BLaER1 treated with 17β-estradiol and CSF1 and Interleukin-3, amounts not matched to agents 10 nM and 100 nM (cell line): Measurements from ENCODE around the gene WIPF2.

Experiments
- H3K27ac ChIP-seq, 11 experiments: shearing (Covaris generic); formaldehyde crosslinking; 2 replicates each; pipeline ENCODE4 v1.8.1; 2022
- H3K27me3 ChIP-seq, 11 experiments: shearing (Covaris generic); formaldehyde crosslinking; 2 replicates each; pipeline ENCODE4 v1.8.1; 2022
- H3K36me3 ChIP-seq, 11 experiments: shearing (Covaris generic); formaldehyde crosslinking; 2 replicates each; pipeline ENCODE4 v1.8.1; 2022
- H3K4me1 ChIP-seq, 10 experiments: shearing (Covaris generic); formaldehyde crosslinking; 2 replicates each; pipeline ENCODE4 v1.8.1; 2022
- H3K4me2 ChIP-seq, 11 experiments: shearing (Covaris generic); formaldehyde crosslinking; 2 replicates each; pipeline ENCODE4 v1.8.1; 2022
- H3K4me3 ChIP-seq, 10 experiments: shearing (Covaris generic); formaldehyde crosslinking; 2 replicates each; pipeline ENCODE4 v1.8.1; 2022
- H3K9ac ChIP-seq, 11 experiments: shearing (Covaris generic); formaldehyde crosslinking; 2 replicates each; pipeline ENCODE4 v1.8.1; 2022
- H3K9me3 ChIP-seq, 11 experiments: shearing (Covaris generic); formaldehyde crosslinking; replicated peaks in 1 of 11; 2 replicates each; pipeline ENCODE4 v1.8.1; 2022
- H4K20me1 ChIP-seq, 11 experiments: shearing (Covaris generic); formaldehyde crosslinking; 2 replicates each; pipeline ENCODE4 v1.8.1; 2022
- Cebpa-rat ChIP-seq, 11 experiments: shearing (Covaris generic); IDR thresholded peaks; 2 replicates each; pipeline ENCODE4 v1.8.1; 2022

The WIPF2 gene

GRCh38 chr17:40218740-40219593 lies at the start of gene WIPF2:
TSS of gene WIPF2 (plus strand) at chr17:40219304. CDS start at chr17:40256460, 37,156 bp downstream.
- peaks cover 0 to 9% (median 3%) of the 10 kb centered on the region in 11 experiments; a peak in 8 of 22 replicates for H4K20me1 ChIP-seq
- no peaks in the 10 kb centered on the region for H3K9me3 ChIP-seq
- TF ChIP-seq Cebpa-rat (IDR thresholded peaks at IDR 0.05), result no peak
- peak within 1 kb of the TSS; percentile 72 to 90 (median 82) for H3K9ac ChIP-seq
- no peaks in the 10 kb centered on the region for H3K27me3 ChIP-seq
- peaks cover 0 to 9% (median 3%) of the 10 kb centered on the region in 11 experiments; a peak in 4 of 22 replicates for H3K36me3 ChIP-seq
- H3K4me2 ChIP-seq, result peak within 1 kb of the TSS; percentile 84 to 97 (median 91)
- H3K4me3 ChIP-seq, result peak within 1 kb of the TSS; percentile 67 to 78 (median 76)
- peak within 1 kb of the TSS; percentile 70 to 94 (median 76) for H3K27ac ChIP-seq
- peaks cover 9 to 27% (median 16%) of the 10 kb centered on the region in 10 experiments; a peak in 19 of 20 replicates for H3K4me1 ChIP-seq

- Histone ChIP-seq H4K20me1 (peaks cover 0 to 52% (median 26%) of the 10 kb centered on the region in 11 experiments; a peak in 17 of 22 replicates), H3K27ac (no peak overlapping the region), H3K36me3 (peaks cover 91 to 100% (median 100%) of the 10 kb centered on the region in 11 experiments), H3K4me2 (no peak overlapping the region), H3K27me3 (no peaks in the 10 kb centered on the region), H3K9me3 (no peaks in the 10 kb centered on the region), H3K9ac (peak overlapping the region in 2 of 11 experiments; percentile 9 to 38; a peak in 2 of 22 replicates), H3K4me1 (peaks cover 0 to 5% (median 0%) of the 10 kb centered on the region in 10 experiments; a peak in 1 of 20 replicates), H3K4me3 (no peak overlapping the region)
- TF ChIP-seq Cebpa-rat (IDR thresholded peaks at IDR 0.05), result no peak
Measured at GRCh38 chr17:40170325-40170724, 48.8 kb upstream of the WIPF2 start.

- peaks cover 0 to 48% (median 18%) of the 10 kb centered on the region in 11 experiments; a peak in 14 of 22 replicates for H4K20me1 ChIP-seq
- no peak overlapping the region for H3K9ac ChIP-seq
- H3K36me3 ChIP-seq, result peaks cover 85 to 100% (median 97%) of the 10 kb centered on the region in 11 experiments
- no peaks in the 10 kb centered on the region for H3K27me3 ChIP-seq
- no peak overlapping the region for H3K4me3 ChIP-seq
- H3K4me1 ChIP-seq, result peaks cover 1 to 11% (median 3%) of the 10 kb centered on the region in 10 experiments
- no peaks in the 10 kb centered on the region for H3K9me3 ChIP-seq
- H3K4me2 ChIP-seq, result no peak overlapping the region
- H3K27ac ChIP-seq, result no peak overlapping the region
- no peak for TF ChIP-seq Cebpa-rat (IDR thresholded peaks at IDR 0.05)
Measured at GRCh38 chr17:40171750-40172149, 47.4 kb upstream of the WIPF2 start.

- Histone ChIP-seq H3K4me1 (peaks cover 11 to 23% (median 16%) of the 10 kb centered on the region in 10 experiments), H3K36me3 (peaks cover 71 to 89% (median 83%) of the 10 kb centered on the region in 11 experiments), H3K9ac (no peak overlapping the region), H4K20me1 (peaks cover 0 to 40% (median 12%) of the 10 kb centered on the region in 11 experiments; a peak in 15 of 22 replicates), H3K4me2 (no peak overlapping the region), H3K27ac (no peak overlapping the region), H3K27me3 (peaks cover 0 to 8% (median 0%) of the 10 kb centered on the region in 11 experiments; a peak in 3 of 22 replicates), H3K4me3 (no peak overlapping the region), H3K9me3 (no peaks in the 10 kb centered on the region)
- no peak for TF ChIP-seq Cebpa-rat (IDR thresholded peaks at IDR 0.05)
Measured at GRCh38 chr17:40173091-40173777, 45.9 kb upstream of the WIPF2 start.

- Histone ChIP-seq H3K9ac (no peak overlapping the region), H3K4me3 (no peak overlapping the region), H3K27me3 (peaks cover 0 to 9% (median 0%) of the 10 kb centered on the region in 11 experiments; a peak in 3 of 22 replicates), H3K27ac (no peak overlapping the region), H3K9me3 (no peaks in the 10 kb centered on the region), H3K36me3 (peaks cover 66 to 83% (median 78%) of the 10 kb centered on the region in 11 experiments), H4K20me1 (peaks cover 0 to 45% (median 13%) of the 10 kb centered on the region in 11 experiments; a peak in 13 of 22 replicates), H3K4me1 (peaks cover 16 to 28% (median 21%) of the 10 kb centered on the region in 10 experiments), H3K4me2 (no peak overlapping the region)
- no peak for TF ChIP-seq Cebpa-rat (IDR thresholded peaks at IDR 0.05)
Measured at GRCh38 chr17:40173778-40174135, 45.3 kb upstream of the WIPF2 start.

GRCh38 chr17:40174514-40174913 lies 44.6 kb upstream of the WIPF2 start:
- peaks cover 58 to 76% (median 70%) of the 10 kb centered on the region in 11 experiments for H3K36me3 ChIP-seq
- no peak overlapping the region for H3K27ac ChIP-seq
- no peak overlapping the region for H3K9ac ChIP-seq
- no peak overlapping the region for H3K4me2 ChIP-seq
- H4K20me1 ChIP-seq, result peaks cover 0 to 48% (median 15%) of the 10 kb centered on the region in 11 experiments; a peak in 12 of 22 replicates
- H3K4me1 ChIP-seq, result peaks cover 24 to 35% (median 29%) of the 10 kb centered on the region in 10 experiments
- TF ChIP-seq Cebpa-rat (IDR thresholded peaks at IDR 0.05), result no peak
- H3K4me3 ChIP-seq, result no peak overlapping the region
- H3K27me3 ChIP-seq, result peaks cover 0 to 9% (median 0%) of the 10 kb centered on the region in 11 experiments; a peak in 3 of 22 replicates
- no peaks in the 10 kb centered on the region for H3K9me3 ChIP-seq

GRCh38 chr17:40175928-40176753 lies 43.0 kb upstream of the WIPF2 start:
- no peak for TF ChIP-seq Cebpa-rat (IDR thresholded peaks at IDR 0.05)
- Histone ChIP-seq H3K9ac (0 out of 22 replicates have a peak overlapping the region, but pooled peaks of 1 of the 11 experiments have one; percentile 12), H3K36me3 (peaks cover 42 to 60% (median 54%) of the 10 kb centered on the region in 11 experiments), H3K4me3 (no peak overlapping the region), H4K20me1 (peaks cover 0 to 61% (median 16%) of the 10 kb centered on the region in 11 experiments; a peak in 13 of 22 replicates), H3K27ac (no peak overlapping the region), H3K4me2 (peak overlapping the region in 8 of 11 experiments; percentile 96 to 100 (median 99); a peak in 8 of 22 replicates), H3K27me3 (peaks cover 0 to 9% (median 0%) of the 10 kb centered on the region in 11 experiments; a peak in 3 of 22 replicates), H3K4me1 (peaks cover 40 to 52% (median 45%) of the 10 kb centered on the region in 10 experiments), H3K9me3 (no peaks in the 10 kb centered on the region)

GRCh38 chr17:40176754-40177110 lies 42.4 kb upstream of the WIPF2 start:
- Histone ChIP-seq H3K4me2 (peak overlapping the region; percentile 96 to 100 (median 99)), H3K9ac (peak overlapping the region in 2 of 11 experiments; percentile 12 to 53; a peak in 2 of 22 replicates), H4K20me1 (peaks cover 0 to 61% (median 15%) of the 10 kb centered on the region in 11 experiments; a peak in 13 of 22 replicates), H3K4me1 (peaks cover 42 to 55% (median 47%) of the 10 kb centered on the region in 10 experiments), H3K27ac (peak overlapping the region in 1 of 11 experiments; percentile 21; a peak in 3 of 22 replicates), H3K36me3 (peaks cover 36 to 54% (median 48%) of the 10 kb centered on the region in 11 experiments), H3K4me3 (0 out of 20 replicates have a peak overlapping the region, but pooled peaks of 1 of the 10 experiments have one; percentile 60), H3K27me3 (peaks cover 0 to 9% (median 0%) of the 10 kb centered on the region in 11 experiments; a peak in 3 of 22 replicates), H3K9me3 (no peaks in the 10 kb centered on the region)
- no peak for TF ChIP-seq Cebpa-rat (IDR thresholded peaks at IDR 0.05)
